ENCODE measurements around the gene CACHD1.
"Not testable (repeated sequence)": the region's sequence is repeated elsewhere in the genome, so short reads cannot be mapped to it uniquely, and the experiment has no call there.

The CACHD1 gene

DNA sequence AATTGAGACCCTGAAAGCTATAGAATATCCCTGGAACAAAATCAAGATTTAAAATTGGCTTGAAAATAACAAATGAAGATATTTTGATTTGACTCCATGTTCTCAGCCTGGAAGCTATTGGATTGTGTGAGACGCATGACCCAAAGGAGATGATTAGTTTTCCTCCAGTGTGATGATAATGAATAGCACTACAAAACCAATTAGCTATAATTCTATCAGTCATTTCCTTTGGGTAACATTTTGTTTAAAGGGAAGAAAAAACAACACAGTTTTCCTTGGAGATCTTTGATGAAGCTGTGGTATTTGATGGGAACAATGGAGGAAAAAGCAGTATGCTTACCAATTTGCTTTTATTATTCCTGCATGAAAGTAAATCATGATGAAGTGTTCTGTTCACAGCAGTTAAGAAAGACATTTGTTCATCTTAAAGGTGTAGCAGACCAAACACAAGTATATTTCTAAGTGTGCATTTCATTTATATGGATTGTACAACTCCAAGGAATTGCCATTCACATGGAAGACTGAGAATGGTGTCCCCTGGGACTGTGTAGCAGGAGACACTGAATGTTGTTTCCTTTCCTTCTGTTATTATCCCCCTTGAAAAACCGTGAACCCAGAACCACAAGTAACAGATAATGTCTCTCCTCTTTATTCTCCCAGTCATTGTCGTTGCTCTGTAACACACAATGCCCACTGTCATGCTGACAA, 111.4 kb downstream of the CACHD1 start:
- DNase-seq (ENCODE audit: low read depth in 1 of 2, low spot score in 1 of 2): no peak

DNA sequence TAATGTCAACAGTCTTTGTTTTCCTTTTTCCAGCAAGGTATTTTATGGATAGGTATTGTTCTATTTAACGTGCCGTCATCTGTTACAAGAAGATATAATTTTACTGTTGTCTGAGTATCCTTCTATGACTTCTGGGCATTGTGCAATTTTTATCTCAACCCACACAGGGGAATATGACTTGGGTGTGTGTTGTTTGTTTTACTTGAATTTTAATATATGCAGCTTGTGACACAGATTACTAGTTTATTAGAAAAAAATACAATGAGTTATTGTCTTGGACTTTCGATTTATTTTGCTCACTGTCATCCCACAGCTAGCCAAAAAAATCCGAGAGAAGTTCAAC, 111.9 kb downstream of the CACHD1 start:
- DNase-seq (ENCODE audit: low read depth in 1 of 2, low spot score in 1 of 2): no peak

DNA sequence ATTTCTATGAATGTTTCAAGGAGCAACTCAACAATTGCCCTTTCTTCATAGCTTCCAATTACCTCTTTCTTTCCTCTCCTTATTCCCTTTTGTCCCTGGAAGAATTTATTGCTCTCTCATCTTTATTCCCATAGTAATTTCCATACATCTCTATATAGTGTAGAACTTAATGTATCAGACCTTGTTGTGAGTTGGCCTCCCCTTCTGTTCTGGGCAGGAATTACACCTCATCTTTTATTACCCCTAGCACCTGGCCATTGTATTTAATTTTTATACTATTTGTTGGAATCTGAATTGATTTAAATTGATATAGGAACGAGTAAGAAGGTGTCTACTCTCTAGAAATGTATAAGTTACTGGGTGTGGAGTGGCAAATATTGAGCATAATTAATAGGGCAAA, 114.5 kb downstream of the CACHD1 start:
- DNase-seq (ENCODE audit: low read depth in 1 of 2, low spot score in 1 of 2): no peak

DNA sequence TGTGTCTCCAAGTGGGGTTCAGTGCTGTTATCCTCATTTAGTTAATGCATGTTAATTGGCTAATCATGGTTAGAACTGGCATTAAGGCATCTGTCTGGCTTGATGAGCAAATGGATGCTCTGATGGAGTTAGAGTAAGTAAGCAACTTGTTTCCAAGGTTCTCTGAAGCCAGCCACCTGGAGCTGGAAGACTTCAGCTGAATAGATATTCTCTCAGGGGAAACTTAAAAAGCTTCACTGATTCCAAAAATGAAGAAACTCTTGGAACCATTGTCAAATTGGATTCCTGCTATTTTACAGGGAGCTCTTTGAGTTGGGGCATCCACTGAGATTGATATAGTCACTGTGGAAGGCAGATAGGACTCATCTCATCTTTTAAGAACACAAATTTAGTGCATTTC, 118.9 kb downstream of the CACHD1 start:
- DNase-seq (ENCODE audit: low read depth in 1 of 2, low spot score in 1 of 2): no peak

DNA sequence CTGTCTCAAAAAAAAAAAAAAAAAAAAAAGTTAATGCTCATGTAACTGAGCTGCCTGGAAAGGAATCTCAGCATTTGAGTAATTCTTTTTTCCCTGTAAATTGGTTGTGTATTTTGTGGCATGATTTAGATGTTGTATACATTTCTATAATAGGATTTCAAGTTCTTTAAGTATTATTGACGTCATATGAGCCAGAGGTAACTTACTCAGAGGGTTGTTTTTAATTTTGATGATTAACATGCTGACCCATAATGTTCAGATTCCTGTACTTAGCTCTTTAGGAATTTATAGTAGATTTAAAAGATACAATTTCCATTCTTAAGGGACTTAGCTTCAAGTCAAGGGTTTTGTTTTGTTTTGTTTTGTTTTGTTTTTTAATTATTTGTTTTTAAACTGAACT, 120.4 kb downstream of the CACHD1 start:
- DNase-seq (ENCODE audit: low read depth in 1 of 2, low spot score in 1 of 2): no peak

DNA sequence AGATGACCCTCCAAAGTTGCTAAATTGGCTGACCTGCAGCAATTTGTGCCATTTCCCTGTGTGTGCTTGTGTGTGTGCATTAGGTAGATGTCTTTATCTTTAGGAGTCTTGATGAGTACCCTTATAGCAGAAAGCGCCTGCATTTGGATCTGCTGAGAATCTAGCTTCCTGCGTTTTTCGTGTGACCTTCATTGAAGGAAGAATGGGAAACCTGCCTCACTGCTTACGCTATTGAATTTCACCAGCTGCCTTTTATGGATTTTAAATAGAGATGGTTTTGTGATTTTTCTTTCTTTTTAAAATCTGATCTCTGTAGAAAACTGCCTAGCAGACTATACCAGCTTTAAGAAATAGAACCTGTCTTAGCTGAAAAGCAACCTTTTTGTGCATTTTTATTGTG, 124.5 kb downstream of the CACHD1 start:
- DNase-seq (ENCODE audit: low read depth in 1 of 2, low spot score in 1 of 2): no peak

DNA sequence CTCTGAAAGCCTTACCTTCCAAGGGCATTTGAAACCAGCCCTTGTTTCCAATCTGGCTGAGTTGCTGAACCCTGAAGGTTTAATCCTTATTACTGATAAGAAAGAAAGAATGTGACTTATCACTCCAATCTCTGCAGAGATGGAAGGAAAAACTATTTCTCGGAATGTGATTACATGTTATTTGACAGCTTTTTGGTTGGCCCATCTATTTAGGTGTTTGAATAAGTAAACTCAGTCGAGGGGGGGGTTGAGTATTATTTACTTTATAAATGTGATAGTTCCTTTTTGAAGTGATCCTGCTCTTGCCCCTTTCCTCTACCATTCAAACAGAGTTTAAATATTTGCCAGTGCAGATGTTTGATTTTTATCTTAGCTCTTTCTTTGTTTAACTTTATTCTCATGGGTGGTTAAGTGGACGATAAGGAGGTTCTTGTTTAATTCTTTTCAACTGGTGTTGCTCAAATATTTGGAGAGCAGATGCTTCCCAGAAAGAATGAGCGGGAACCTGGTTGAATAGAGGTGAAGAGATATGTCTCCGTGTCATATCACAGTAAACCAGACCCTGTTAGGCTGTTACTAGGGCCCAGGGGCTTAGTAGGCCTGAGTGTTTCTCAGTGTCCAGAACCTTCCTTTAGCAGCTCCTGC, 126.1 kb downstream of the CACHD1 start:
- DNase-seq (ENCODE audit: low read depth in 1 of 2, low spot score in 1 of 2): no peak

DNA sequence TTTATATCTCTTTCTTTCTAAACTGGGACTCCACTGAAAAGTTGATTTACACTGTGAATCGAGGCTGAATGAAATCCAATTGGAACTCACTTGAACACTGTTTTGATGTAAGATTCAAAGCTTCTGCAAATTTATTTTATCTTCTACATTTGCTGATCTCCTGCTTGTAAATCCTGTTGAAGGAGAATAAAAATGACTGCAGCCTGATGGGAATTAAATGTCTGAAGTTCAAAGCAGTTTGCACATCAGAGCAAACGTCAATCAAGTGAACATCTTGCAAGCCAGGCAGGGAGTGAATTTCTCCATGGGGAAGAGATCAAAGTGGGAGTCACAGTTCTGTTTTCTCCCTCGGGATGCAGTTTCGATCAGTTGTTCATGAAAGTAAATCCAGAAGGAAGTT, 127.2 kb downstream of the CACHD1 start:
- DNase-seq (ENCODE audit: low read depth in 1 of 2, low spot score in 1 of 2): no peak

DNA sequence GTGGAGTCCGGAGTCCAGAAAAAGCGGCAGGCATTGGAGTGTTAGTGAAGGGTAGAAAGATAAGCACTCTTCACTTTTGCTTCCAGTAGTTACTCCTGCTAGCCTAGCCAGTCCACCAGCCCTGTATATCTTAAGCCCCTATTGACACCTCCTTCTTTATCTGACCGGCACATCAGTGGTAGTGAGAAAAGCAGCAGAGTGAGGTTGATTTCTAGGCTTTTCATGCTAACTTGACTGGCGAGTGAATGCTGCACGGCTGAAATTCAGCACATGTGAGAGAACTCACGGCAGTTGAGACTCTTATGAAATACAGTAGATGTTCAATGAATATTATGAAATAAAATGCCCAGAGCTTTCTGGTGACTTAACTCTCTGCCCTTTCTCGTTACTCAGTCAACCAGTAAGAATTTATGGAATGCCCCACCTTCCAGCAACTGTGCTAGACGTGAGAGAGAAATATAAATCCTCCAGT, 128.2 kb downstream of the CACHD1 start:
- DNase-seq (ENCODE audit: low read depth in 1 of 2, low spot score in 1 of 2): no peak

DNA sequence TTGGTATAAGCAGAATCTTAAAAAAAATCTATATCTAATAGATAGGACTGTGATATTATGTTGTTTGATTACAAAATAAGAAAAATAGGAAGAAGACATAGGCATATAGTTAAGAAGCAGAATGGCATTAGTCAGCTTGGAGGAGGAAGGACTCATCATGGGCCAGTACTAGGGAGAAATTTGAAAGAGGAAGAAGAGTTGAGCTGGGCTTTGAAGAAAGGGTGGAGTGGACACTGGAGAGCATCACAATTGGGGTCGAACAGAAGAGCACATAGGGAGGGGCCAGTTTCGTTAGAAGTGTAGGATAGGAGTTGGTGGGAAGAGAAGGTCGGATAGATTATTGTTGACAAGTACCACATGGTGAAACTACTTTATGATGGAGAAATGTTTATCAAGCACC, 129.3 kb downstream of the CACHD1 start:
- no peak for DNase-seq (ENCODE audit: low read depth in 1 of 2, low spot score in 1 of 2)

DNA sequence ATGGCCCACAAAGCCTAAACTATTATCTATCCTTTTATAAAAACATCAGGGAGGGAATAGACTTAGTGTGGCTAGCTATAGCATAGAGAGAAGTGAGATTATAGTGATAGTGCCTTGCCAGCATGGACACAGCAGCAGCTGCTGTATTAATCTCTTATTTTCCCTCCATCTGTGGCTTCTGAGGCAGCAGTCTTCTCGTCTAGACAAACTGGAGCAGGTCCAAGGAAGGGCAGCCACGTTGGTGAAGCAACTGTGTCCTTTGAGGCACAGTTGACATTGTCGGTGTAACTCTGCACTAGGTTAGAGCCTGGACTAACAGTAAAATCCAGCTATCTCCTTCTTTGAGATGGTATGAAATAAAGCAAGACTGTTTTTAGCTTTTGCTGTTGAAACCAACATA, 131.3 kb downstream of the CACHD1 start:
- no peak for DNase-seq (ENCODE audit: low read depth in 1 of 2, low spot score in 1 of 2)

DNA sequence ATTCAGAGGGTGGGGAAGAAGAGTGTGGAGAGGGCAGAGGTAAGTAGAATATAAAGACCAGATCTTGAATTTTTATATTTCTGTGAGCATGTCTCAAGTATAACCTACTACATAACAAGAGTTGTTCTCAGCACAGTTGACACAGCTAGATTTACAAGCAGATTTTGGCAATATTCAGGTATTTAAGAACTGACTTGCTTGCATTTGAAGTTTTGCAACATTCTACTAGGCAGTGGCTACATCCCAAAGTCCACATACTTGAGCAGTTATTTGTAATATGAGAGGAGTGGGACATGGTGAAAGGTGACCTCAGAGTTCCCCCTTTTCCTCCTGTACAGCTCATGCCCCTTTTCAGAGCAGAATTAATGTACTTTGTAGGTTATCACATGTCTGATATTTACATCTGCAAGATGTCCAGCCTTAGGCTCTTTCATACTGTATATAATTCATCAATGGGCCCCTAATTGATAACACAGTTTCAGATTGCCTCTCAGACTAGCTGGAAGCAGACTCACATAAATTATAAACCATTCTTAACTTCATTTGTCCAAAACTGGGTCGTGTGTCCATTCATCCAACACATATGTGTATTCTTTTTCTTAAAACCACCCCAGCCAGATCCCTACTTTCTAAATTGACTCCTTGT, 138.2 kb downstream of the CACHD1 start:
- no peak for DNase-seq (ENCODE audit: low read depth in 1 of 2, low spot score in 1 of 2)

DNA sequence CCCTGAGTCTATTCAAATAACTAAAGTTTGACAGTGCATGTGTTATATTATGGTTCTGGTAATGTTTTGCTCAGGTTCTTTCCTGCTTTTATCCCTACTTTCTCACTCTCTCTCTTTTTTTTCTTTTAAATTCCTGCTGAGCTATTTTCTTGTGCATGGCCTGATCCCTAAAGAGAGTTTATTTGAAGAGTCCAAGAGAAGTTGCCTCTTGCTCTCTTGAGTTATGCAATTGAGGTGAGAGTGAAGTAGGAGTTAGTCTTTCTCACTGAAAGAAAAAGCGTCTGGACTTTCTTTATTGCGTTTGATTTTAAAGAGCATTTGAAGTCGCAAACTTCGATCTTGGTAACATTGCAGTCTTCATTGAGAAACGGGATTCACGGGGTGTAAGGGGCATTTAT, 138.7 kb downstream of the CACHD1 start:
- no peak for DNase-seq (ENCODE audit: low read depth in 1 of 2, low spot score in 1 of 2)

DNA sequence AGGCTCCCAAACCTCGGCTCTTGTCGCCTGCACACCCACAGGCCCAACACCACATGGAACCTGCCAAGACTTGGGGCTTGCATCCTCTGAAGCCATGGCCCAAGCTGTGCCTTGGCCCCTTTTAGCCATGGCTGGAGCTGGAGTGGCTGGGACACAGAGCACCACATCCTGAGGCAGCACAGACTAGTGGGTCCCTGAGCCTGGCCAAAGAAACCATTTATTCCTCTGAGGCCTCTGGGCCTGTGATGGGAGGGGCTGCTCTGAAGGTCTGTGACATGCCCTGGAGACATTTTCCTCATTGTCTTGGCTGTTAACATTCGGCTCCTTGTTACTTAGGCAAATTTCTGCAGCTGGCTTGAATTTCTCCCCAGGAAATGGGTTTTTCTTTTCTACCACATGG, 141.0 kb downstream of the CACHD1 start:
- DNase-seq (ENCODE audit: low read depth in 1 of 2, low spot score in 1 of 2): not testable (repeated sequence)

DNA sequence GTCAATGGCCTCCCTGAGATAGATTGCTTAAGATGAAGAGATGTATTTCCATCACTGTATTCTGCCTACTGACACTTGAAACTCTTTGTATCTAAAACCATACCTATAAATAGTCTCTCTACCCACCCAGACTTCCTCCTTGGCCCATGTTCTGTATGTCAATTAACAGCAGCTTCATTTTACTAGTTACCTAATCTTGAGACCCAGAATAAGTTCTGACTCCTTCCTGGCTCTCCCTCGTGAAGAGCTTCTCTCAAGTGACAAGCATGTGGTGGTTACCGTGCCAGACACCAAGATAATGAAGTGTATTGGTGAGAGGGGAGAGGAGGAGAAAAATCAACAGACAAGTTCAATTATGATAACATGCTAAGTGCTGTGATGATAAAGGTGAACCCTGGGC, 146.1 kb downstream of the CACHD1 start:
- DNase-seq (ENCODE audit: low read depth in 1 of 2, low spot score in 1 of 2): no peak

DNA sequence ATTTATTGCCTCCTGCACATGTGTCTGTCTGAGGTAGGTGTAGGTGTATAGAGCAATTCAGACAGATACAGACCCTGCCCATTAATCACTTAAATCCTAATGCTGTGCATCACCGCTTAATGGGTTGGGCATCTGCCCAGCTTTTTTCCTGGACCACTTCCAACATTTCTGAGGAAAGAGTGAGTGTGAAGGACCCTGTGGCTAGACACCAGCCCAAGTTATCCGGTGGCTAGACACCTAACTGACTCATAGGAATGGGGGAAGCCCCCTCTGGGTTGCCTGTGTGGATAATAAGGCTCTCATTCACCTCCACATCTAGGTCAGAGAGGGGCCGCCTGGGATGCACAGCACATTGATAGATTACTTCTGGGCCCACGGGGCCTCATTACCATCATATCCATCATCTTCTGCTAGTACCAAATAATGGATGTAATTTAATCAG, 153.8 kb downstream of the CACHD1 start:
- no peak for DNase-seq (ENCODE audit: low read depth in 1 of 2, low spot score in 1 of 2)

DNA sequence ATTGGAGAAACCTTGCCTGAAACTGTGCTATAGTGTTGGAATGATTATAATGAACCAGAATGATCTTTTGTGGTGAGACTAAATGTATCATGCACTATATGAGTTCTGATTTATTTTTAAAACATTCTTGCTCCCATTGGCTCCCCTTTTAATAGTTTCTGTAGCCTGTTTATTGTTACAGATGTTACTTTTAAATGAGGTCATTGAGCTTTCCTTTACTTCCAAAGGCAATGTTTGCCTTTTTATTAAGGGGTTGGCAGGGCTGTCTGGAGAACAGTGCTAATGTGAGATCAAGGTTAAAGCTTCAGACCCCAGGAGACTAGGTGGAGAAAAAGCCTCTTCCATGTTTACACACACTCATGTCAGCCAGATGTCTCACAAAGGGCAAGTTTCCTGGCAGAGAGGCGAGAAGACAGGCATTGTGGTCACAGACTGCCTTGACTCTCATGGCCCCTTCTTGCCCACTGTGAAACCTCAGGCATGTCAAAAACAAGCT, 154.3 kb downstream of the CACHD1 start:
- no peak for DNase-seq (ENCODE audit: low read depth in 1 of 2, low spot score in 1 of 2)

DNA sequence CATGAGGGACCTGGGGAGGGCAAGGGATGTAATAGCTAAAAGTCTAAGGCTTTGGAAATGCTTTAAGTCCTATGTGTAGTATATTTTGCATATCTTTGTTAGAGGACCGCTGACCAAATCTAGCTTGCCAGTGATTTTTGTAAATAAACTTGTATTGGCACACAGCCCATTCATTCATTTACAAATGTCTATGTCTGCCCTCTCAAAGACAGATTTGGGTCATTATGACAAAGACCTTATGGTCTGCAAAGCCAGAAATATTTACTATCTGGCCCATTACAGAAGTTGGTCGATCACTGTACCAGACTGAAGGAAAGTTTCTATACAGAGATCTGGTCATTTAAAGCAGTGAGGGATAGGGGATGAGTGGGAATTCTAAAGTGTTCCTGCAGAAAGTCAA, 154.9 kb downstream of the CACHD1 start:
- no peak for DNase-seq (ENCODE audit: low read depth in 1 of 2, low spot score in 1 of 2)

DNA sequence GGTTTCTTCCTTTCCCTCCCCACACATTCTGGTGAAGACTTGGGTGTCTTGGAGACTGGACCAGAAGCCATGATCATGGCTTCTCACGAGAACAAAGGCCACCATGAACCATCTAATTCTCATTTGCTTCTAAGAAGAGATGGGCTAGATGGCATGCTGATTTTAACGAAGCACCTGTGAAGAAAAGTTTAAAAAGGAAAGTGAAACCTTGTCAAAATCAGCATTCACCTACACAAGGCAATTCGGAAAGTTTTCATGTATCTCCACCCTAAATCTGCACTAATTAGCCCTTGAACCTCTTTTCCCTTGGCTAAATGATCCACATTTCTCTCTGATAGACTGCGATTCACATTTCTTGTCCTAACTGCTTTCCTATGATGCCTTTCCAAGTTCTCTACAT, 160.7 kb downstream of the CACHD1 start:
- DNase-seq (ENCODE audit: low read depth in 1 of 2, low spot score in 1 of 2): no peak

DNA sequence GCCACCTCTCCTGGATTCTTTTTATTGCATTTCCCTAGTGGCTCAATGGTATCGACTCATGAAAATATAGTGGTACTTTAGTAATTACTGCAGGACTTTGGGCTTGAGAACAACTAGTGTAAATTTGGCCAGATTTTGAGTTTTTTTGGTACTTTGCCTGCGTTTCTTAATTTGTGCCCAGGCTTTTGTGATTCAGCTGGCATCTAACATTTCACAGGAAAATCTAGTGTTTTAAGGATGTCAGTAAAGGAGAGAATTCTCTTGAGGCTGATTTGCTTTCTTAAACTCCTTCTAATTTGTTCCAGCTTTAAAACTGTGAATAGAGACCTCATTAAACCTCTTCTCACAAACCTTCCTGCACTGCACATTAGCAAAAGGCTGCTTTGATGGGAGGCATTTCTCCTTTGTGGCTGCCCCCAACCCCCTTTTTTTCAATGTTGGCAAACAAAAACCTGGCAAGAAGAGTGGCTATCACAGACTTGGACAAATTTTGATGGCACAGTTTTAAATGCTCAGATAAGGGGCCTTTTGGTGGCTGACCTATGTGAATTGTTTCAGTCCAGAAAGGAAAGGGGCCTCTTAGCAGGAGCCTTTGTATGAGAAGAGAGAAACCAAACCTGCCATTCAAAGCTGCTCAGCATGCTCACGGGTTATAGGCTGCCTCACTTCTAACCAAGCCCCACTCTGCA, 161.6 kb downstream of the CACHD1 start:
- no peak for DNase-seq (ENCODE audit: low read depth in 1 of 2, low spot score in 1 of 2)

DNA sequence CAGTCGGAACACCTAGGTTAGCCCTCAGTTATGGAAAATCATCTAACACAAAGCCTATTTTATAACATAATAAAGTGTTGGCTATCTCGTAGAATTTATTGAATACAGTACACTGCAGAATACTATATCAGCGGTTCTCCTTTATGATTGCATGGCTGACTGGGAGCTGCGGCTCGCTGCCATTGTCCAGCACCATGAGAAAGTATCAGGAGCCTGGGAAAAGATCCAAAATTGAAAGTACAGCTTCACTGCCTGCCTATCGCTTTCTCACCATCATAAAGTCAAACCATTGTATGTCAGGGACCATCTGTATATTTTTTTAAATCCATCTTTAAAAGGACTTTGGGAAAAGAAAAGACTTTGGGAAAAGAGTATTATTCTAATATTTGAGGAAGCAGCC, 163.0 kb downstream of the CACHD1 start:
- DNase-seq (ENCODE audit: low read depth in 1 of 2, low spot score in 1 of 2): no peak

DNA sequence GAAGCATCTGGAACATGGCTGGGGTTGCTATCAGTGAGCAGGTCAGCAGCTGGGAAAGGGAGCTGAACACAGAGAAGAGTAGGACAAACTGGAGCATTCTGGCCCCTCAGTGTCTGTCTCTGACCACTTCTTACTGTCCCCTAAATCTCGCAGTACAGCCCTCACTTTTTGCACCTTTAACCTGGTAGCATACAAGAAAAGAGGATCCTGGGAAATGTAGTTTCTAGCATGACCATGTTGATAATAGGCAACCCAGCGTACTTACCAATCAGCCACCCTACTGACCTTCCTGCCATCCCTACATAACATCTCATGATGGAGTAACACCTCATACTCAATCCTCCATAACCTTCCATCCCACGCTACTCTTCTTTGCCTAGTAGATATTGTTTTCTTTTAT, 175.8 kb downstream of the CACHD1 start:
- DNase-seq (ENCODE audit: low read depth in 1 of 2, low spot score in 1 of 2): no peak
